ENCODE data around the gene HORMAD2. TPM values are rescaled to one million over a fixed set of nuclear protein-coding genes. Genes with fewer than 3 reads are reported as not detected.

Gene HORMAD2
- polyA plus RNA-seq, 1 of the 3 experiments (the other 2 are of a cell fraction): not detected

DNA sequence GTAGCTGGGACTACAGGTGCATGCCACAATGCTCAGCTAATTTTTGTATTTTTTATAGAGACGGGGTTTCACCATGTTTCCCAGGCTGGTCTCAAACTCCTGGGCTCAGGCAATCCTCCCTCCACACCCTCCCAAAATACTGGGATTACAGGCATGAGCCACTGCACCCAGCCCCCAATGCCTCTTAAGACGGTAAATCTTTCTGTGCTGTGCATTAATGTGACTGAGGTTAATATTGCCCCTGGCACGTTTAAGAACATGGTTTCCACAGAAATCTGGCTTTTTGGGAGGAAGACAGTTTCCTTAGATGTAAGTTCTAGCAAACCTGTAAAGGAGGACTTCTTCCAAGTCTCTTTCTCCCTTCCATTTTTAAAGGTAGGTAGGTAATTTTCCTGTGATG is 6.1 kb upstream of the HORMAD2 start:
- WGBS (ENCODE audit: low lambda C conversion rate): 58% methylated on average over 3 of the region's 3 CpGs
- Histone ChIP-seq H3K9me2 (no peaks in the 10 kb centered on the region), H2AFZ (ENCODE audit: low read depth) (no peak overlapping the region), H3K36me3 (replicated peaks in 1 of 2; ENCODE audit: control insufficient read depth in 1 of 2, insufficient read depth in 2 of 2, low read length in 1 of 2) (no peaks in the 10 kb centered on the region), H3K27me3 (ENCODE audit: insufficient read depth) (peaks cover 21% of the 10 kb centered on the region; the same call in 1 of the 2 replicates), H3K79me2 (ENCODE audit: insufficient read depth) (no peaks in the 10 kb centered on the region), H3K9me3 (no peaks in the 10 kb centered on the region), H3K4me1 (ENCODE audit: control insufficient read depth in 1 of 2, insufficient read depth in 2 of 2, low read depth in 1 of 2, low read length in 1 of 2) (peaks cover 0 to 2% of the 10 kb centered on the region in 2 experiments; a peak in 1 of 4 replicates), H4K20me1 (ENCODE audit: insufficient read depth) (no peaks in the 10 kb centered on the region), H3K9ac (no peak overlapping the region), H3K27ac (ENCODE audit: low read depth in 2 of 2, low read length in 1 of 2) (no peak overlapping the region), H3K4me2 (no peak overlapping the region), H3K4me3 (ENCODE audit: low read depth in 2 of 2, low read length in 1 of 2) (no peak overlapping the region), H3F3A (replicated peaks; ENCODE audit: insufficient read depth) (no peaks in the 10 kb centered on the region)
- ChIA-PET CTCF (interaction anchor here (1.2 to 5.8 kb wide), 3 partner anchors 9 to 68 kb away, joined by 5 to 52 read pairs (median 5); no protein-coding TSS in a partner anchor), POLR2A (no interaction called here)
- DNase-seq: no peak
- TF ChIP-seq RXRA (IDR thresholded peaks at IDR 0.05; ENCODE audit: borderline replicate concordance, low read depth): no peak
- no peak for TF ChIP-seq POLR2AphosphoS5 (IDR thresholded peaks at IDR 0.05; ENCODE audit: low read depth, low read length)
- TF ChIP-seq, protein P1, sequence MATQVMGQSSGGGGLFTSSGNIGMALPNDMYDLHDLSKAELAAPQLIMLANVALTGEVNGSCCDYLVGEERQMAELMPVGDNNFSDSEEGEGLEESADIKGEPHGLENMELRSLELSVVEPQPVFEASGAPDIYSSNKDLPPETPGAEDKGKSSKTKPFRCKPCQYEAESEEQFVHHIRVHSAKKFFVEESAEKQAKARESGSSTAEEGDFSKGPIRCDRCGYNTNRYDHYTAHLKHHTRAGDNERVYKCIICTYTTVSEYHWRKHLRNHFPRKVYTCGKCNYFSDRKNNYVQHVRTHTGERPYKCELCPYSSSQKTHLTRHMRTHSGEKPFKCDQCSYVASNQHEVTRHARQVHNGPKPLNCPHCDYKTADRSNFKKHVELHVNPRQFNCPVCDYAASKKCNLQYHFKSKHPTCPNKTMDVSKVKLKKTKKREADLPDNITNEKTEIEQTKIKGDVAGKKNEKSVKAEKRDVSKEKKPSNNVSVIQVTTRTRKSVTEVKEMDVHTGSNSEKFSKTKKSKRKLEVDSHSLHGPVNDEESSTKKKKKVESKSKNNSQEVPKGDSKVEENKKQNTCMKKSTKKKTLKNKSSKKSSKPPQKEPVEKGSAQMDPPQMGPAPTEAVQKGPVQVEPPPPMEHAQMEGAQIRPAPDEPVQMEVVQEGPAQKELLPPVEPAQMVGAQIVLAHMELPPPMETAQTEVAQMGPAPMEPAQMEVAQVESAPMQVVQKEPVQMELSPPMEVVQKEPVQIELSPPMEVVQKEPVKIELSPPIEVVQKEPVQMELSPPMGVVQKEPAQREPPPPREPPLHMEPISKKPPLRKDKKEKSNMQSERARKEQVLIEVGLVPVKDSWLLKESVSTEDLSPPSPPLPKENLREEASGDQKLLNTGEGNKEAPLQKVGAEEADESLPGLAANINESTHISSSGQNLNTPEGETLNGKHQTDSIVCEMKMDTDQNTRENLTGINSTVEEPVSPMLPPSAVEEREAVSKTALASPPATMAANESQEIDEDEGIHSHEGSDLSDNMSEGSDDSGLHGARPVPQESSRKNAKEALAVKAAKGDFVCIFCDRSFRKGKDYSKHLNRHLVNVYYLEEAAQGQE (IDR thresholded peaks at IDR 0.05; ENCODE audit: low read depth, low read length): no peak
- no peak for TF ChIP-seq JUND (IDR thresholded peaks at IDR 0.05)
- TF ChIP-seq, protein P2, sequence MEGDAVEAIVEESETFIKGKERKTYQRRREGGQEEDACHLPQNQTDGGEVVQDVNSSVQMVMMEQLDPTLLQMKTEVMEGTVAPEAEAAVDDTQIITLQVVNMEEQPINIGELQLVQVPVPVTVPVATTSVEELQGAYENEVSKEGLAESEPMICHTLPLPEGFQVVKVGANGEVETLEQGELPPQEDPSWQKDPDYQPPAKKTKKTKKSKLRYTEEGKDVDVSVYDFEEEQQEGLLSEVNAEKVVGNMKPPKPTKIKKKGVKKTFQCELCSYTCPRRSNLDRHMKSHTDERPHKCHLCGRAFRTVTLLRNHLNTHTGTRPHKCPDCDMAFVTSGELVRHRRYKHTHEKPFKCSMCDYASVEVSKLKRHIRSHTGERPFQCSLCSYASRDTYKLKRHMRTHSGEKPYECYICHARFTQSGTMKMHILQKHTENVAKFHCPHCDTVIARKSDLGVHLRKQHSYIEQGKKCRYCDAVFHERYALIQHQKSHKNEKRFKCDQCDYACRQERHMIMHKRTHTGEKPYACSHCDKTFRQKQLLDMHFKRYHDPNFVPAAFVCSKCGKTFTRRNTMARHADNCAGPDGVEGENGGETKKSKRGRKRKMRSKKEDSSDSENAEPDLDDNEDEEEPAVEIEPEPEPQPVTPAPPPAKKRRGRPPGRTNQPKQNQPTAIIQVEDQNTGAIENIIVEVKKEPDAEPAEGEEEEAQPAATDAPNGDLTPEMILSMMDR (IDR thresholded peaks at IDR 0.05): no peak
- no peak for TF ChIP-seq NFIC (IDR thresholded peaks at IDR 0.05; ENCODE audit: borderline replicate concordance)
- TF ChIP-seq TCF12 (IDR thresholded peaks at IDR 0.05): no peak
- no peak for TF ChIP-seq USF2 (IDR thresholded peaks at IDR 0.05; ENCODE audit: borderline replicate concordance, low read depth, low read length)
- TF ChIP-seq, protein P3, sequence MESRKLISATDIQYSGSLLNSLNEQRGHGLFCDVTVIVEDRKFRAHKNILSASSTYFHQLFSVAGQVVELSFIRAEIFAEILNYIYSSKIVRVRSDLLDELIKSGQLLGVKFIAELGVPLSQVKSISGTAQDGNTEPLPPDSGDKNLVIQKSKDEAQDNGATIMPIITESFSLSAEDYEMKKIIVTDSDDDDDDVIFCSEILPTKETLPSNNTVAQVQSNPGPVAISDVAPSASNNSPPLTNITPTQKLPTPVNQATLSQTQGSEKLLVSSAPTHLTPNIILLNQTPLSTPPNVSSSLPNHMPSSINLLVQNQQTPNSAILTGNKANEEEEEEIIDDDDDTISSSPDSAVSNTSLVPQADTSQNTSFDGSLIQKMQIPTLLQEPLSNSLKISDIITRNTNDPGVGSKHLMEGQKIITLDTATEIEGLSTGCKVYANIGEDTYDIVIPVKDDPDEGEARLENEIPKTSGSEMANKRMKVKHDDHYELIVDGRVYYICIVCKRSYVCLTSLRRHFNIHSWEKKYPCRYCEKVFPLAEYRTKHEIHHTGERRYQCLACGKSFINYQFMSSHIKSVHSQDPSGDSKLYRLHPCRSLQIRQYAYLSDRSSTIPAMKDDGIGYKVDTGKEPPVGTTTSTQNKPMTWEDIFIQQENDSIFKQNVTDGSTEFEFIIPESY (IDR thresholded peaks at IDR 0.05; ENCODE audit: borderline replicate concordance, low read depth): no peak
- no peak for TF ChIP-seq RAD21 (IDR thresholded peaks at IDR 0.05; ENCODE audit: low read length)
